ENCODE results near the gene MACROD1.

MACROD1 gene

DNA sequence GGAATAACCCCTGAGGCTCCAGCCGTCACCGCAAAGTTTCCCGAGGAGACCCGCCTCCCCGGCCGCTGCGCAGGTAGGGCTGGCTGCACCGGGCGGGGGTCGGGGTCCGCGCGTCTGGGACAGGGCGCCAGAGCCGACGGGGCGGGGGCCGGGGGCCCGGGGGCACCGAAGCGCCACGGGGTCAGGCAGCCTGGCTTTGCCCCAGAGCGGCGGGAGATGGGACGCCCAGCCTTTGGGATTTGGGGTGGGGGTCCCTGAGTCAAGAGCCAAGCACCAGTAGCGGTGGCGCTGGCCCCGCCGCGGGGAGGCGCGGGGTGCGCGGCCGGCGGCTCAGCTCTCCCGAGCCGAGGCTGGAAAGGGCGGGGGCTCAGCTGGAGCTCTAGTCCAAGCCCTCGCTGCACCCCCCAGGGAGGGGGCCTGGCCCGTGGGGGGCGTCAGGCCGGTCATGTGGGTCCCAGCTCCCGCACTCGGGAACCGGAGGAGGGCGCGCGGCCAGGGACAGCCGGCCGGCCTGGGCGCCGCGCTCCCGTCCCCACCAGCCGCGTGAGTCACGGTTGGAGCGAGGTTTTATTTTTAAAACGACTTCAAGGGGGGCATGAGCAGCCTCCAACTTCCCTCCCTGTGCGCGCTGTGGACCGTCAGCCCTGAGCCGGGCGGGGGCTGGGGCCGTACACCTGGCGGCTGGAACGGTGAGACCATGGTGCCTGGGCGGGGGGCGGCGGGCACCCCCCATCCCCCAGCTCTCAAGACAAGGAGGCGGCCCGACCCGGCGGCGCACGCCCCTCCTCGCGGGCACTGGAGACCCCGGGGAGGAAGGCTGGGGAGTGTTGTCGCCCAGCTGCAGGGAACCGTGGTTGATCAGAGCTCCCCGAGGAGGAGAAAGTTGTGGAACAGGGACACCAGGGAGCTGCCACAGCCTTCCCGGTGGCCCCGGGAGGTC is 129.6 kb downstream of the MACROD1 start:
- no peak for DNase-seq (ENCODE audit: low read depth in 2 of 2)

DNA sequence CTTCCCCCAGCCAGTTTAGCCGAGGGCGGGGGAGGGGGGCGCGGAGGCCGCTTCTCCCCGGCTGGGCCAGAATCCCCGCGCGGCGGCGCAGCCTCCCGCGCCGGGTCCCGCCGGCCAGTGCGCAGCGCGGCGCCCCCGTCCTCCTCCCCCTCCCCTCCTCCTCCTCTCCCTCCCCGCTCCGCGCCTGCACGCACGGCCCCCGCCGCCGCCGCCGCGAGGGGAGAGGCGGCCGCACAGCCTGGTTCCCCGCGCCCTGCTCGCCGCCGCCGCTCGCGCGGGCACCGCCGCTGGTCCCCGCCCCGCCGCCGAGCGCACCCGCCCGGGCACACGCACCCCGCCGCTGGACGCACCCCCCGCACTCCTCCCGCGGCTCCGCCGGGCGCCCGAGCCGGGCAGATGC is 130.3 kb downstream of the MACROD1 start, which contains the start of gene FLRT1:
Gene FLRT1, plus strand, starts transcription at position 356 of the 400 bp plus-strand sequence. CDS start 80,337 bp downstream, outside the sequence.
- no peak for DNase-seq (ENCODE audit: low read depth in 2 of 2)

DNA sequence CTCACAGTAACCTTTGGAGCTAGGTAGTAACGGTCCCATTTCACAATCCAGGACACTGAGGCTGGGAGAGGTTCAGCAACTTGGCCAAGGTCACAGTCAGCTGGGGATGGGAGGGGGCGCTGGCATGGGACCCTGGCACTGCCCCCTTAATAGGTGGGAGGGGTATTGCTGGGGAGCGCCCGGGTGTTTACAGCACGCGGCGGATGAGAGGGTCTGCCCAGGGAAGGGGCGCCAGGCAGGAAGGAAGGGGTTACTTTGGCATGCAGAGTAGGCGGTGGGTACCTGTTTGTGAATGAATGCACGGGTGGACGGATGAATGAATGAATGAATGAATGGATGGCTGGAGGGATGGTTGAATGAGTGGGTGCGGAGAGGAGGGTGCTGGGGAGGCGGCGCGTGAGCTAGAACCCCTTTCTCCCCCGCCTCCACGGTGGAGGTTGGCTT is 130.8 kb downstream of the MACROD1 start:
- DNase-seq (ENCODE audit: low read depth in 2 of 2) = no peak

DNA sequence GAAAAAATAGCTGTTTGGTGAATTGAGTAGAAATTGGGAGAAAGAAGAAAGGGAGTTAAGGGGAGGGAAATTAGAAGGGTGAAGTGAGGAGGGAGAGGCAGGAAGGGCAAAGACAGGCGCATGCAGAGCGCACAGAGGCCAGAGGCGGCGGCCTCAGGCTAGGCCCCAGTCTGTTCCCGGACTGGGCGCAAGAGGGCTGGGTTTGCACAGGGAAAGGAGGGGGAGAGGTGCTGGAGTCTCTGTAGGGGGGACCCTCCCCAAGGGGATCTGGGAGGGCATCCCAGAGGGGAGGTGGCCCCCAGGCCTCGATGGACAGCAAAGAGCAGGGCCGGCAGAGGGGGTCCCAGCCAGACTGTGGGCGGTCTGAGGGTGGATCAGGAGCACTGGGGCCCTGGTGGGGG is 131.5 kb downstream of the MACROD1 start:
- DNase-seq (ENCODE audit: low read depth in 2 of 2) = no peak

DNA sequence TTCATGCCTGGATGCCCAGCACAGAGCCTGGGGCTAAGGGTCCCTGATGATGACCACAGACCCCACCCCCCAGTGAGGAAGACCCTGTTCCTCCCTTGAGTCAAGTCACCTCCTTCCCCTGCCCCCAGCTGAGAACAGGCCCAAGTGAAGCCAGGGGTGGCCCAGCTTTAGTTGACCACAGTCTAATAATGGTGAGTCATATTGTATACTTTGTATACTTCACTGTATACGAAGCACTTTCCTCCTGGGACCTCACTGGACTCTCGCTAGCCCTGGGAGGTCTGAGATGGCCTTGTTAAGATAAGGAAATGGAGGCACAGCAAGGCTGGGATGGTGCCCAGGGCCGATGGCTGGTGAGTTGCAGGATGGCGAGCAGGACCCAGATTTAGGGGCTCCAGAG is 133.9 kb downstream of the MACROD1 start:
- no peak for DNase-seq (ENCODE audit: low read depth in 2 of 2)

DNA sequence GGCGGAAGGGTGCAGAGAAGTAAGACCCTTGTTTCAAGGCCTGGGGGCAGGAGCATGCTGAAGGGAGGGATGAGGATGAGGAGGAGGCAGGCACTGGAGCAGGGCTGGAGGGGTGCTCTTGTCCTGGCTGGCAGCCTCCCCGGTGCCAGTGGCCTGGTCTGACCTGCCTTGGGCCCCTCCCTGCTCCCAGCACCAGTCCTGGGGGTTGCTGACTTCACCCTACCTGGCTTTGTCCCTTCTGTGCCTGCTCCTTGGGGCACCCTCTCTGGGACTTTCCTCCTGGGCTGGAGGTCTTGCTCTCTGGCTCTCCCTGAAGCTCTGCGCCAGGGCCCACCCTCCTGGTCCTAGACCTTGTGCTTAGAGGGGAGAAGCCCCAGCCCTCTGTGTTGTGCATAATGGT is 134.9 kb downstream of the MACROD1 start:
- DNase-seq (ENCODE audit: low read depth in 2 of 2) = no peak

DNA sequence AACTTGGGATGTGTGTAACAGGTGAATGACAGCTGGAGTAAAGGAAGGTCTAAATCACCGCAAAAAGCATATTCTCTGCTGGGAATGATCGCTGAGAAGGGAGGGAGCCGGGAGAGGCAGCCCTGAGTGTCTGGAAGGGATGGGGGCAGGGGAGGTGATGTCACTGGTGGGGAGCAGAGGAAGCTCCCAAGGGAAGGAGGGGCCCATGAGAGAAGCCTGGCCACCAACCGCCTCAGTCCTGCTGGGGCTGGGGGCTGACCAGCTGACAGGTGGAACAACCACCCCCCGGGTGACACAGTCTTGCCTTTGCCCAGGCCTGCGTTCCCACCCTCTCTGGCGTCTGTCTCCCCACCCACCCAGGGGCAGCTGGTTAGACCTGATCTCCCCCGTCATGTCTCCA is 136.1 kb downstream of the MACROD1 start:
- no peak for DNase-seq (ENCODE audit: low read depth in 2 of 2)

DNA sequence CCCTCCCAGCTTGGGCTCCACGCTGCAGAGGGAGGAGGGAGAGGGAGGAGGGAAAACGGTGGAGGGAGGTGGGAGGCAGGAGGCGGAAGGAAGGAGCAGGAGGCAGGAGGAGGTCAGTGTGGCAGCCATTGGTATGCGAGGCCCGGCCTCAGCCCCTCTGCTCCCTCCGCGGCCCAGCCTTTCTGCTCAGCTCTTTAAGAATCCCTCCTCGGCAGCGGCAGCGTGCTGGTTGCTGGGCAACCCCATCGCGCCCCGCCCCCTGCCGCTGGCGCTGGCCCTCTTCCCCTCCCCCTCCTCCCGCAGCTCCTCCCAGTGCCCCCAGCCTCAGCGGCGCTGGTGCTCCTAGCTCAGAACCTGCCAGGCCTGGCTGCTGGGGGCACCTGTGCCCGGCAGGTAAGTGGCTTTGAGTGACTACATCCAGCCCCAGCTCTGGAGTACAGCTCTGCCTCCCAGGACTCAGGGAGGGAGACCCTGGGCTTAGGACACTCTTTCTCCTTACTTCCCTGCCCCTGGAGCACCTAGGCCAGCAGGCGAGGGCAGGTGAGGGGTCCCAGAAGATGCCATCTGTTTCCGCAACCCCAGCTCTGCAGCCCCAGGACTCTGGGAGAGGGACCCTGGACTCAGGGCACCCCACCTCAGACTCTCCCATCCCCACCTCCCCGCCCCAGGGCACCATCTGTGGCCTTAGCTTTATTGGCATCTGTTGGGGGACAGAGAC is 137.4 kb downstream of the MACROD1 start:
- no peak for DNase-seq (ENCODE audit: low read depth in 2 of 2)

DNA sequence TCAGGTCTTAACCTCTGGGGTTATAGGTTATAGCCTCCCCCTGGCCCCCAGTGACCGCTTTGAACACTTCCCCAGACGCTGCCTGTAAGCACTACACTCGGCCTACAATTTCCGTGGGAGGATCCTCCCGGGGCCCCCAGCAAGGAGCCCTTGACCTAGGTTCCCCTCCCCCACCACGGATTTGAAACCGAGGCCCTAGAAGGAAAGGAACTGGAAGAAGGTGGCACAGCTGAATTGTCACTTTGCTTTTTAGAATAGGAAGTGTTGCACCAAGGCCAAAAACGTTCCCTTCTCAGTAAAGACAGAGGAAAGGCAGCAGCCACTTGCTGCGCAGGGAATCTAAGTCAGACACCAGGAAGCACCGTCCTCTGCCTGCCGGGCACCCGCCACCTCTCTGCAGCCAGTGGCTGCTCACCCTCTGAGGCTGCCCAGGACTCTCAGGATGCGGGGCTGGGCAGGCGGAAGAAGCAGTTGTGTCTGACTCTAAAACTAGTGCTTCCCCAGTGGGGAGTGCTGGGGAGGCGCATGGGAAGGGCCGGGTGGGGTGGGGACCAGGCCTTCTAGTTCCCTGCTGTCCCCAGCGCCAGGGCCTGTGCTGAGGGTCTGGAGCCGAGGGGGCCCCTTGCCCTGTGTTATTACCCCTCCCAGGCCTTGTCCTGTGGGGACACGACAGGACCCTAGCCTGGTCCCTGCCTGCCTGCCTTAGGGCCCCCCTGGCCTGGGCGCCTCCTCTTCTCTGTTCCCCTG is 138.1 kb downstream of the MACROD1 start:
- DNase-seq (ENCODE audit: low read depth in 2 of 2) = no peak

DNA sequence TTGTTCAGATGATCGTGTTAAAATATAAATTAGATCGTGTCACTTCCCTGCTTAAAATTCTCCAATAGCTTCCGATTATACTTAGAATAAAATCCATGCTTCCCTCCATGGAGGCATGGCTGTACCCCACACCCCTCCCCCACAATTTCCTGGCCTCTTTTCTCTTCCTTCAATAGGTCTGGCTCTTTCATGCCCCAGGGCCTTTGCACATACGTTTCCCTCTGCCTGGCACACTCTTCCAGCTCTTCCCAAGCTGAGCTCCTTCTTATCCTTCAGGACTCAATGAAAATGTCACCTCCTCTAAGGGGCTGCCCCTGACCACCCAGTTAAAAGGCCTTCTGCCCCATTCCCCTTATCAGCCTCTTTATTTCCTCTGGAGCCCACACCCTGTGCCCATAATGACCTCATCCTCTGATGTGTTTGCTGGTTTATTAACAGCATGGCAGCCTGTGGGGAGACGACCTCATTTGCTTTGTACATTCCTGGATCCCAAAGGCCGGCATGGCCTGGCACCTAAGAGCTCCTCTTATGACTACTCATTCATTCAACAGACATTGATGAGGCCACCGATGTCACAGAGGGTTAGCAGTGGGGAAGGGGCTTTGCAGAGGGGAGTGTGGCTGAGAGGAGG is 139.2 kb downstream of the MACROD1 start:
- no peak for DNase-seq (ENCODE audit: low read depth in 2 of 2)

DNA sequence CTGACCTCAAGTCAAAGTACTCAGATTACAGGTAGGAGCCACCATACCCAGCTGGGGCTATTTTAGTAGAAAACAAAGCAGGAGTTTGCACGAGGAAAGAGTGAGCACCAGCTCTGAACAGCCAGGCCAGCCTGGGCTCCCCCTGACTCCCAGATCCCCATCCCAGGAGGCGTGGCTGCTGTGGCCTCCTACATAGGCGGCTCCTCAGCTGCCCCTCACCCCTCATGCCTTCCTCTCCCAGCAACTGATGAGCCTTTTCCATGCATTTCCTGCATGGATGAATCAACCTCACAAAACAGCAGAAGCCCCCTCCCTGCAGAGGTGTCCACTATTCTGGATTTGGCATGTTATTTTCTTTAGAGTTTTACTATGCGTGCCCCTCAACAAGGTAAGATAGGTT is 140.7 kb downstream of the MACROD1 start:
- no peak for DNase-seq (ENCODE audit: low read depth in 2 of 2)

DNA sequence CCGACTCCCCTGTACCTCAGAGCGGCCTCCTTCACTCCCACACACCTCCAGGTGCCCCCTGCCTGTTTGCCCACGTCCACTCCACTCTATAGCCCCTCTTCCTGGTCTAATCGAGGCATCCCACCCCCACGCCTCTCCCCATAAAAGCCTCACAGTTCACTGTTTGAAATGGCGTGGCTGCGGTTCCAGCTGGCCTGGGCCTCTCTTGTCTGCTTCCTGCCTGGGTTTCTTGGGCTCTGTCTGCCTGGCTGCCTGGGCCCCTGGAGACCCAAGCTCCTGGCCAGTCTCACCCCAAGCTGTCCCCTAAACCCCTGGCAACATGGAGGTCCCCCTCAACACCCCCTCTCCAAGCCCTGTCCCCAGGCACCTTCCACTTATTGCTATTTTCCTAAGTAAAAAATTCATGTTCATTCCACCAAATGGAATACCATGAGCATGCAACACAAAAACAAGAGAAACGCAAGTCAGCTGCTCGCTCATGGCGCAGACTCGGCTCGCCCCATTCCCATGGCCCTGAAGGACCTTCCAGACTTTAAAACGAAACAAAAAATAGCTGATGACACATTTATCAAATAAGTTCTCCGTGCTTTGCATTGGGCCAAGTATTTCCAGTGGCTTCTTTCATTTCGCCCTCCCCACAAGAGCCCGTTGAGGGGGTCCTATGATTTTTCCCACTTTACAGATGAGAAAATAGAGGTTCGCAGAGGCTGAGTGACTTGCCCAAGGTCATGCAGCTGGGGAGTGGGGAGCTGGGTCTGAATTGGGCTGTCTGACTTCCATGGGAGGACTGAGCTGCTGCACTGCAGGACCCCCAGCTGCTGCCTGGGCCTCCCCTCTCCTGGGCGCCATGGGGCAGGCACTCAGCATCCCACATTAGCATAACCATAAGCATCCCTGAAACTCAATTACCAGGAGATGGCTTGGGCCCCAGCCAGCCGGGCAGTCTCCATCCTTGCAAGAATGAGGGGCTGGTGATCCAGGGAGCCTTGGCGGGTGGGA is 141.9 kb downstream of the MACROD1 start:
- no peak for DNase-seq (ENCODE audit: low read depth in 2 of 2)

DNA sequence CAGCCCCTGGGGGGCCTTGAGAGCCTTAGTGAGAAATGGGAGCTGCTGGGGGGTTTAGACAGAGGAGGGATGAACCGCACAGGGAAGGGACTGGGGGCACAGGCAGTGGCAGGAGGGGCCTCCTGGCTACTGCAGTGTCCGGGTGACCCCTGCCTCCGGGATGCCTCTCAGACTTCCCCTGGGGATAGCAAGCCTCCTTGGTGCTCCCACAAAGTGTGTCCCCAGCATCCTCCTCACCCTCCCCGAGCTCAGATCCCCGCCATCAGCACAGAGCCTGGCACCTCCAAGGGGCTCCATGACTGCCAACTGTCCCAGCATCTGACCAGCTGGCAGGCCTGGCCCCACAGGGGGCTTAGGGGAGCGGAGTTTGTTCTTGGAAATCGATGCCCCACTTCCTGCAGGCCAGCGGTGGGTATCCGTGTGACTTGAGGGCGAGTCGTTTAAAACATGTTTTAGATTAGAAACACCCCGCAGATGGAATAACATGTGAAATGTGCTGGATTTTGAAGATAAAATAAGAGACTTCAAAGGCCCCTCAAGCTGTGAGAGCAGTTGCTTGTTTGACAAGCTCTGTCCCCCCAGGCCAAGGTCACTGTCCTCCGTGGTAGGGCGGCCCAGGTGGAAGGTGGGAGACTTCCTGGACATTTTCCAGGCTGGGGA is 143.7 kb downstream of the MACROD1 start:
- DNase-seq (ENCODE audit: low read depth in 2 of 2) = no peak

DNA sequence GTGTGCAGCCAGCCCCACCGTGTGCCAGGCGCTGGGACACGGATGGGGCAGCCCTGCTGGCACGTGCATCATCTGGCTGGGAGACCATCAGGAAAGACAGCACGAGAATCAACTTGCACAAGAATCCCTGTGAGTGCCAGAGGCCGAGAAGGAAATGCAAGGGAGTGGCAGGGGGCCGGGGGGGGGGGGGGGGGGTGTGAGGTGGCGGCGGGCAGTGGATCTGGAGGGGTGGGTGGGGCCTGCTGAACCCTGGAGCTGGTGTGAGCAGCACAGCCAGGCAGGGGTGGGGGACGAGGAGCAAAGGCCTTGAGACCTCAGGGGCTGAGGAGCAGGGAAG is 144.2 kb downstream of the MACROD1 start:
- no peak for DNase-seq (ENCODE audit: low read depth in 2 of 2)

DNA sequence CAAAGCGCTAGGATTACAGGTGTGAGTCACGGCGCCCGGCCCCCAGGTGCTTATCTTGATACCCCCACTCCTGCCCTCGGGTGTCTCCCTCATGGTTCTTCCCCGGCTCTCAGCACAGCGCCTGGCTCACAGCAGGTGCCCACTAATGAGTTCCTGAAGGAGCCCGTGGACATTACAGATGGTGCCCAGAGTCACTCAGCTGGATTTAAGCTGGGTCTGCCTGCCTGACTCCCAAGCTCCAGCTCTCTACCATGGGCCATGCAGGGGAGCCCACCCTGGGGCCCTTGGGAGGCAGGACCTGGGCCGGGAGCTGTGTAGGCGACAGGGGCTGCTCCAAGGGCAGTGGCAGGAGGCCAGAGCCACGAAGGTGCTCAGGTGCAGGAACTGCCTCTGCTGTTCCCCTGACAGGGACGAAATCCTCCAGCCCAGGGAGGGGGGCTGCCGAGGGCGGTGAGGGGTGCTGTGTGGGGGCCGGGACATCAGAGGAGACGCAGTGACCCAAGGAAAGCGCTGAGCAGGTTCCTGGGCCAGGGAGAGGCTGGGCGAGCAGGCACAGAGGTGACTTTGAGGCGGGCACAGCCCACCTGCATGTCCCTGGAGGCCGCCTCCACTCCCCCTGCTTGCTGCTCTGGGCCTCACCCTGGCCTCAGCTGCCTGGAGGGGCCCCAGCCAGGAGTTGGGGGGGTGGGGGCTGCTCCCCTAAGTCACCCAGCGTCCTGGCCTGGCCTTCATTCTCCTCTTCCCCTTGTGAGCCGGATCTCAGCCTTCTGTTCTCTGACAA is 144.7 kb downstream of the MACROD1 start:
- DNase-seq (ENCODE audit: low read depth in 2 of 2) = no peak

DNA sequence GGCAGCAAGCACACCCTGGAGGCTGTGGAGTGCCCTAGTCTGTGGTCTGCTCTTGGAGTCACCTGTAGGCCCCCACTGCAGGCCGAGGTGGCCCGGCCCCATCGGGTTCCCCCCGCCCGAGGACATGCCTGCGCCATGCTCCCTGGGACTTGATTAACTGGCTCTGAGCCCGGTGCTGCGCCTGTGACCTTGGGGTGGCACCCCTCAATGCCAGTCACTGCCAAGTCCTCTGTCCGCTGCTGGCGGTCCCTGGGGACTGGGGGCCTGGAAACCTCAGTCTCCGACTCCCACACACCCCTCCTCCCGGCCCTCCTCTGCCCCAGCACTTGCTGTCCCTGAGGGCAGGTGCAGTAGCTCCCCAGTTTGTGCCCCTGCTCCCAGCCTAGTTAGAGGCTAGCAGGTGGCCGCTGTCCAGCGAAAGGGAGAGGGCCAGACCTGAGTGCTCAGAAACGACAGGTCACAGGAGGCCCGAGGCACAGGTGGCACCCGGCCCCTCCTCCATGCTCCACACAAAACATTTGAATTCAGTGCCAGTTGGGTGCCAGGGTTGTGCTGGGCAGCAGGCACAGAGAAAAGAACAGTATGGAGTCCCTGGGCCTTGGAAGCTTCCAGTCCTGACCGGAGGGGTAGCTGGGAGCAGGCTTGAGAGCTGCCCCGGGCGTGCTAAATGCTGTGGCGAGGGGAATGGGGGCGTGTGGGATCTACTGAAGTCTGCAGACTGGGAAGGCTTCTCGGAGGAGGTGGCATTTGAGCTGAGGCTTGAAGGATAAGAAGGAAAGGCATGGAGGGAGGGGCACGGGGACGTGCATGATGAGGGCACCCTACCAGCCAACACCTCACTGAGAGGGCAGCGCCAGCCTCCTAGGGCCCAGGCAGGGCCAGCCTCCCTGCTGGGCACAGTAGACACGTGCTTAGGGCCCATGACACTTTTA is 146.5 kb downstream of the MACROD1 start:
- no peak for DNase-seq (ENCODE audit: low read depth in 2 of 2)

DNA sequence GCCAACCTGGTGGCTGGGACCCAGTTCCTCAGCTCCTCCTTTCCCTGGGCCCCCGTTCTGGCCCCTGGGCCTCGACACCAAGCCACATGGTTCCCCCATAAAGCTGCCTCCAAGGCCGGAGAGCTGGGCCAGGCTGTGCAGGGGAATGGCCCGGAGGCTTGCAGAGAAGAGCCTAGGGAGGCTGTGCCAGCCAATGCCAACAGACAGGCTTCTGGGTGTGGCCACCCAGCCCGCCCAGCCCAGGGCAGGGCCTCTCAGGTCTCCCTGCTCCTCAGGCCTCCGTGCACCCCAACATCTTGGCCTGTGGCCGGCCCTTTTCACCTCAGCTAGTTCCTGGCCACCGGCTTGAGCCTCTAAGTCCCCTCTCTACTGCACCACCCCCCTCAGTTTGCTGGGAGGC is 147.6 kb downstream of the MACROD1 start:
- no peak for DNase-seq (ENCODE audit: low read depth in 2 of 2)

DNA sequence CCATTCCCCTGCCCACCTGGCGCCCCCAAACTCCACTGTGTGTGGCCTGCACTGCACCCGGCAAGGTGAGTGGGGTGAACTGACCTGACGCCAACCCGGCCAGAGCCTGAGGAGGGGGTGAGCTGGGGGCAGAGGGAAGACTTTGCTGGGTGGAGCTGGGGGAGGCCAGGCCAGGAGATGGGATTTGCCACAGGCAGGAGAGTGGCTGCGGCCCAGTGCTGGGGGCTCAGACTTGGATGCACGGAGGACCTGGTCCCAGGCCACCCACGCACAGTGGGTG is 148.0 kb downstream of the MACROD1 start:
- DNase-seq (ENCODE audit: low read depth in 2 of 2) = no peak
